Hepatocyte (in vitro differentiated cells): ENCODE data around the gene XRCC1. TPM values are rescaled to one million over a fixed set of nuclear protein-coding genes. Genes with fewer than 3 reads are reported as not detected.
A peak's percentile ranks its signal among the peaks of the same experiment; 100 is the strongest.

Experiments
- DNase-seq: peaks from one replicate; pipeline ENCODE4 v3.0.0-alpha.2; 2016; ENCODE audit warnings: low spot score
- H2AFZ ChIP-seq: fragments of 200-600 bp; sonication (generic); 2 replicates; pipeline ENCODE4 v1.6.0; 2016; ENCODE audit warnings: antibody characterized with exemption, mild to moderate bottlenecking
- H3K27ac ChIP-seq: fragments of 200-600 bp; sonication (generic); 2 replicates; pipeline ENCODE4 v1.5.1; 2016; ENCODE audit warnings: mild to moderate bottlenecking
- H3K27me3 ChIP-seq: fragments of 200-600 bp; sonication (generic); 2 replicates; pipeline ENCODE4 v1.6.1; 2016
- H3K36me3 ChIP-seq: fragments of 200-600 bp; sonication (generic); replicated peaks from 2 replicates; pipeline ENCODE4 v1.5.1; 2016; ENCODE audit warnings: low read depth; ENCODE audit not compliant: insufficient read depth
- H3K4me1 ChIP-seq: fragments of 200-600 bp; sonication (generic); 2 replicates; pipeline ENCODE4 v1.5.1; 2016; ENCODE audit warnings: mild to moderate bottlenecking, moderate library complexity; ENCODE audit not compliant: insufficient read depth
- H3K4me2 ChIP-seq: fragments of 200-600 bp; sonication (generic); 2 replicates; pipeline ENCODE4 v1.6.0; 2016
- H3K4me3 ChIP-seq: fragments of 200-600 bp; sonication (generic); 2 replicates; pipeline ENCODE4 v1.5.1; 2016; ENCODE audit warnings: mild to moderate bottlenecking
- H3K79me2 ChIP-seq: fragments of 200-600 bp; sonication (generic); 2 replicates; pipeline ENCODE4 v1.6.0; 2017; ENCODE audit warnings: mild to moderate bottlenecking
- H3K9me2 ChIP-seq: fragments of 200-600 bp; sonication (generic); replicated peaks from 2 replicates; pipeline ENCODE4 v1.6.0; 2017; ENCODE audit warnings: mild to moderate bottlenecking; ENCODE audit not compliant: insufficient read depth
- H3K9me3 ChIP-seq: fragments of 200-600 bp; sonication (generic); 2 replicates; pipeline ENCODE4 v1.5.1; 2016; ENCODE audit warnings: low read depth, mild to moderate bottlenecking
- H4K20me1 ChIP-seq: fragments of 200-600 bp; sonication (generic); 2 replicates; pipeline ENCODE4 v1.6.0; 2016; ENCODE audit warnings: mild to moderate bottlenecking; ENCODE audit not compliant: insufficient read depth, poor library complexity, severe bottlenecking
- EZH2 ChIP-seq: fragments of 200-600 bp; sonication (generic); IDR thresholded peaks from 2 replicates; pipeline ENCODE4 v1.6.1; 2016; ENCODE audit warnings: antibody characterized with exemption, mild to moderate bottlenecking, borderline replicate concordance
- EZH2phosphoT487 ChIP-seq: fragments of 200-600 bp; sonication (generic); IDR thresholded peaks from one replicate; pipeline ENCODE4 v1.6.1; 2018; ENCODE audit warnings: antibody characterized with exemption, mild to moderate bottlenecking, low read depth, moderate library complexity; ENCODE audit not compliant: unreplicated experiment, severe bottlenecking
- WGBS: methylation state at CpG from one replicate; pipeline ENCODE4 v1.1.6; 2016; ENCODE audit warnings: low lambda C conversion rate; ENCODE audit errors: missing lambda C conversion rate; 5-methylcytosine and 5-hydroxymethylcytosine counted together
- polyA plus RNA-seq: library from polyadenylated mRNA; unstranded; fragments of >200 nt; fragmentation: Nextera tagmentation; extraction: Ambion mirVana; gene quantifications from 2 replicates; pipeline ENCODE4 v1.2.1, GENCODE V29; 2016
- total RNA-seq: library from RNA; depleted of rRNA; stranded (reverse); fragments of >200 nt; gene quantifications from 2 replicates; pipeline ENCODE4 v1.2.3, GENCODE V29; 2014
- TF ChIP-seq, protein P1 (sequence below): fragments of 200-600 bp; sonication (generic); IDR thresholded peaks from 2 replicates; pipeline ENCODE4 v1.5.1; 2016; ENCODE audit warnings: antibody characterized with exemption, mild to moderate bottlenecking; ENCODE audit not compliant: poor library complexity

The XRCC1 gene
- total and polyA plus RNA-seq, 2 experiments from 2014 or later, result 27.8 to 34.3 TPM

DNA sequence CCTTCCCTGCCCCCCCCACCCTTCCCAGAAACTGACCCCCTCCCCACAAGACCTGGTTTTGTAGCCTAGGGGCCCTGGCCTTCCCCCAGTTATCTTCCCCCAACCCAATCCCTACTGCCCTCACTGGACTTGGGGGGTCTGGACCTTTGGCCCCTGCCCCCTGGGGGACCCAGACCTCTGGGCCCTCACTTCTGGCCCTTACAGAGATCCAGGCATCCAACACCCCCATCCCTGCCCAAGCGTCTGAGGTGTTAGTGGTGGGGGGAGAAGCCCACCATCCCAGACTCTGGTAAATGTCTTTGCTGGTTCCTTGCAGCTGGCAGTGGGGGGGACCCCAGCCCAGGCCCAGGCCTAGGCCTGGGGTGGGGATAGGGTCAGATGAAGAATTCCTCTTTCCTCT lies 47.6 kb upstream of the XRCC1 start:
- 83% methylated on average over 1 of the region's 1 CpG for WGBS
- no peak for DNase-seq
- no peaks in the 10 kb centered on the region for H3K36me3 ChIP-seq

DNA sequence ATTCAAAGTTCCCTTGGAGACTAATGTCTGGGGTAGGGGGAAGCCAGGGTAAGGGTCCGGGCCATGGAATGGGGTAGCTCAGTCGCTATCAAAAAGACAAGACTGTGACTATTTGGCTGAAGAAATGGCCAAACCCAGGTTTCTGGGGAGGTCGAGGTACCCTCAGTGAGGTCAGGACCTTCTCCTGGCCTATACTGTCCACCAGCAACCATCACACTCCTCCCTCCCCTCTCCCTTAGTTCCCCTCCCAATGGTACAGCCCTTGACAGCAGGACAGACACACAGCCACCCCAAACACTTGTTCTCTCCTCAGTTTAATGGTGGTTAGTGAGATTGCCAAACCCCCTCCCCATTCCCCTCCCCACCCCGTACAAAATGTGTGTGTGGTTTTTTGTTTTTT lies 46.7 kb upstream of the XRCC1 start:
- Histone ChIP-seq H2AFZ (no peak overlapping the region), H3K9me3 (no peaks in the 10 kb centered on the region), H3K79me2 (peaks cover 26% of the 10 kb centered on the region), H3K9me2 (no peaks in the 10 kb centered on the region), H3K36me3 (no peaks in the 10 kb centered on the region), H3K4me3 (no peak overlapping the region), H3K4me1 (peaks cover 7% of the 10 kb centered on the region), H3K4me2 (no peak overlapping the region), H3K27ac (no peak overlapping the region), H4K20me1 (no peaks in the 10 kb centered on the region), H3K27me3 (no peaks in the 10 kb centered on the region)
- no peak for TF ChIP-seq EZH2
- TF ChIP-seq, protein P1, sequence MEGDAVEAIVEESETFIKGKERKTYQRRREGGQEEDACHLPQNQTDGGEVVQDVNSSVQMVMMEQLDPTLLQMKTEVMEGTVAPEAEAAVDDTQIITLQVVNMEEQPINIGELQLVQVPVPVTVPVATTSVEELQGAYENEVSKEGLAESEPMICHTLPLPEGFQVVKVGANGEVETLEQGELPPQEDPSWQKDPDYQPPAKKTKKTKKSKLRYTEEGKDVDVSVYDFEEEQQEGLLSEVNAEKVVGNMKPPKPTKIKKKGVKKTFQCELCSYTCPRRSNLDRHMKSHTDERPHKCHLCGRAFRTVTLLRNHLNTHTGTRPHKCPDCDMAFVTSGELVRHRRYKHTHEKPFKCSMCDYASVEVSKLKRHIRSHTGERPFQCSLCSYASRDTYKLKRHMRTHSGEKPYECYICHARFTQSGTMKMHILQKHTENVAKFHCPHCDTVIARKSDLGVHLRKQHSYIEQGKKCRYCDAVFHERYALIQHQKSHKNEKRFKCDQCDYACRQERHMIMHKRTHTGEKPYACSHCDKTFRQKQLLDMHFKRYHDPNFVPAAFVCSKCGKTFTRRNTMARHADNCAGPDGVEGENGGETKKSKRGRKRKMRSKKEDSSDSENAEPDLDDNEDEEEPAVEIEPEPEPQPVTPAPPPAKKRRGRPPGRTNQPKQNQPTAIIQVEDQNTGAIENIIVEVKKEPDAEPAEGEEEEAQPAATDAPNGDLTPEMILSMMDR, result no peak
- no peak for TF ChIP-seq EZH2phosphoT487
- WGBS, result 90% methylated on average over 4 of the region's 4 CpGs
- DNase-seq, result no peak

More for the DNA sequence above, 47.6 kb upstream of the XRCC1 start:
- no peaks in the 10 kb centered on the region for H3K27me3 ChIP-seq
- peaks cover 7% of the 10 kb centered on the region for H3K4me1 ChIP-seq
- no peaks in the 10 kb centered on the region for H3K9me2 ChIP-seq
- H3K9me3 ChIP-seq, result no peaks in the 10 kb centered on the region
- H3K79me2 ChIP-seq, result peaks cover 17% of the 10 kb centered on the region
- no peaks in the 10 kb centered on the region for H4K20me1 ChIP-seq
- TF ChIP-seq, protein P1, result no peak
- TF ChIP-seq EZH2 (no peak), EZH2phosphoT487 (no peak)
- H3K4me3 ChIP-seq, result no peak overlapping the region
- no peak overlapping the region for H3K27ac ChIP-seq
- no peak overlapping the region for H3K4me2 ChIP-seq
- no peak overlapping the region for H2AFZ ChIP-seq

DNA sequence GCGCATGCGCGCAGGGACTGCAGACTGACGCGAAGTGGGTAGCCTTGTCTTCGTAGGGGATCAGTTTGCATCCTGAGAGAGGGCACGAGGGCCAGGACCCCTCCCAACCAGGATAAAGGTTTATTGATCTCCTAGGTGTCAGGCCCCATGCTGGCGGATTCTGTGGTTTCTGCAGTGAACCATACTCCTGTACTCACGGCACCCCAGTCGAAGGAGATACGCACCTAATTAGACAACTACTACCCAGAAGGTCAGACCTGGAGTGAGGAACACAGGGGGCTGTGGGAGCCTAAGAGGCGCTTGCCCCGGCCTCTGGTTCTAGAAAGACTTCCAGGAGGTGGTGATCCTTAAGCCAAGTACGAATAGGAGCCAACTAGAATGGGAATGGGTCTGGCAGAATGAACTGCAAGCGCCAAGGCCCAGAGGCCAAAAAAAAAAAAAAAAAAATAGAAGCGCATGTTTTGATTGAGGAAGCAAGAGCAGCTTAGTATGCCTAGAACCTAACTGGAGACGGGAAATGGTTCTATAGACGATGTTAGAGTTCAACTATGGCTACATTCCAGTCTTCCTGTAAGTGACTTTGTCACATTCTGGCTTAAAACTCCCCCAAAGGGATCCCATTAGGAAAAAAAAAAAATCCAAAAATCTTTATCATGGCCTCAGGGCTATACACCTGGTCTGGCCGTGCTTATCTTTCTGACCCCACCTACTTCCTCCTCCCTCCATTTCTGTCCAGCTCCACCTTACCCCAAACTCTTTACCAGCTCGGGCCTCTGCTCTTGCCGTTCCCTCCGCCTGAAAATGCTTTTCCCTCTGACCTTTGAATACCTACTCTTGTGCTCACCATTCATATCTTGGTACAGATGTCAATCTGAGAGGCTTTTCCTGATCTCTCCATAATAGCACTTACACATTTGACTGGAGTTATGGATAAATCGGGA lies 45.0 kb upstream of the XRCC1 start:
- peaks cover 41% of the 10 kb centered on the region for H3K79me2 ChIP-seq
- H3K9me2 ChIP-seq, result no peaks in the 10 kb centered on the region
- no peaks in the 10 kb centered on the region for H3K27me3 ChIP-seq
- no peaks in the 10 kb centered on the region for H4K20me1 ChIP-seq
- no peaks in the 10 kb centered on the region for H3K36me3 ChIP-seq
- peak overlapping the region; percentile 98 for H3K27ac ChIP-seq
- no peaks in the 10 kb centered on the region for H3K9me3 ChIP-seq
- peak overlapping the region; percentile 85 for H3K4me2 ChIP-seq
- WGBS, result 50% methylated on average over 23 of the region's 23 CpGs
- DNase-seq, result no peak
- TF ChIP-seq, protein P1, result no peak
- TF ChIP-seq EZH2 (no peak), EZH2phosphoT487 (no peak)
- peak overlapping the region; percentile 84 for H2AFZ ChIP-seq
- H3K4me1 ChIP-seq, result peaks cover 7% of the 10 kb centered on the region
- peak overlapping the region; percentile 44 for H3K4me3 ChIP-seq
